HG02759 (cell line): ENCODE data around the gene PTPRN2.
"Not testable (repeated sequence)": the region's sequence is repeated elsewhere in the genome, so short reads cannot be mapped to it uniquely, and the experiment has no call there.

ENCODE experiments used
- ATAC-seq: cut with Tn5 transposase; IDR thresholded peaks from one replicate; pipeline ENCODE4 v1.9.1; 2021; ENCODE audit warnings: mild to moderate bottlenecking, moderate library complexity; ENCODE audit not compliant: unreplicated experiment

PTPRN2 gene

GRCh38 chr7:158315326-158315725 is 272.3 kb downstream of the PTPRN2 start:
- ATAC-seq, result no peak

GRCh38 chr7:158314394-158314793 is 273.2 kb downstream of the PTPRN2 start:
- no peak for ATAC-seq

GRCh38 chr7:158313931-158314330 is 273.7 kb downstream of the PTPRN2 start:
- ATAC-seq, result no peak

- no peak for ATAC-seq
Observed at GRCh38 chr7:158312789-158313188, 274.8 kb downstream of the PTPRN2 start.

GRCh38 chr7:158311791-158312190 is 275.8 kb downstream of the PTPRN2 start:
- ATAC-seq, result no peak

GRCh38 chr7:158310924-158311666 is 276.5 kb downstream of the PTPRN2 start:
- ATAC-seq, result no peak

GRCh38 chr7:158309868-158310763 is 277.5 kb downstream of the PTPRN2 start:
- no peak for ATAC-seq

GRCh38 chr7:158308001-158308400 is 279.6 kb downstream of the PTPRN2 start:
- no peak for ATAC-seq

- ATAC-seq, result not testable (repeated sequence)
Observed at GRCh38 chr7:158304072-158304471, 283.6 kb downstream of the PTPRN2 start.

GRCh38 chr7:158303121-158303520 is 284.5 kb downstream of the PTPRN2 start:
- no peak for ATAC-seq

- ATAC-seq, result no peak
Observed at GRCh38 chr7:158302274-158303070, 285.2 kb downstream of the PTPRN2 start.

- ATAC-seq, result no peak
Observed at GRCh38 chr7:158301207-158301606, 286.4 kb downstream of the PTPRN2 start.

GRCh38 chr7:158300427-158300826 is 287.2 kb downstream of the PTPRN2 start:
- ATAC-seq, result no peak

GRCh38 chr7:158299607-158300006 is 288.0 kb downstream of the PTPRN2 start:
- no peak for ATAC-seq

- no peak for ATAC-seq
Observed at GRCh38 chr7:158296798-158297104, 290.9 kb downstream of the PTPRN2 start.

GRCh38 chr7:158295966-158296797 is 291.4 kb downstream of the PTPRN2 start:
- no peak for ATAC-seq

- not testable (repeated sequence) for ATAC-seq
Observed at GRCh38 chr7:158294468-158295215, 293.0 kb downstream of the PTPRN2 start.

GRCh38 chr7:158292948-158293347 is 294.7 kb downstream of the PTPRN2 start:
- no peak for ATAC-seq

- no peak for ATAC-seq
Observed at GRCh38 chr7:158291998-158292397, 295.6 kb downstream of the PTPRN2 start.
